K562 (cell line): ENCODE measurements around the gene ZFYVE28. TPM values are rescaled to one million over a fixed set of nuclear protein-coding genes. Genes with fewer than 3 reads are reported as not detected.

Experiments
- BRF1 ChIP-seq: IDR thresholded peaks from 3 replicates; pipeline ENCODE4 v1.6.1; 2011; ENCODE audit warnings: borderline replicate concordance, mild to moderate bottlenecking; ENCODE audit not compliant: insufficient read length; ENCODE audit errors: extremely low read depth
- CTBP1 ChIP-seq: fragments of 450-650 bp; IDR thresholded peaks from 2 replicates; pipeline ENCODE4 v1.6.1; 2016; ENCODE audit warnings: borderline replicate concordance
- FOS ChIP-seq: IDR thresholded peaks from 3 replicates; pipeline ENCODE4 v1.6.1; 2011; ENCODE audit not compliant: insufficient read length; ENCODE audit errors: extremely low read depth
- HMG20A ChIP-seq: fragments of 450-650 bp; formaldehyde crosslinking; conservative IDR thresholded peaks from 2 replicates; pipeline ENCODE4 v1.4.0; 2020; ENCODE audit warnings: mild to moderate bottlenecking, mixed read lengths
- IRF1 ChIP-seq: sonication (generic); formaldehyde crosslinking; IDR thresholded peaks from 2 replicates; pipeline ENCODE4 v1.8.0; 2022; ENCODE audit warnings: missing genetic modification reagents, mild to moderate bottlenecking, borderline replicate concordance
- KLF10 ChIP-seq: fragments of 250-450 bp; sonication (Bioruptor Pico); IDR thresholded peaks from 2 replicates; pipeline ENCODE4 v1.6.1; 2021; ENCODE audit warnings: matching md5 sums
- POLR3A ChIP-seq: IDR thresholded peaks from 2 replicates; pipeline ENCODE4 v1.6.1; 2011; ENCODE audit warnings: borderline replicate concordance, mild to moderate bottlenecking, moderate library complexity; ENCODE audit not compliant: insufficient read length, insufficient read depth; ENCODE audit errors: extremely low read depth
- RFX5 ChIP-seq: IDR thresholded peaks from 2 replicates; pipeline ENCODE4 v1.6.1; 2011; ENCODE audit warnings: low read depth, mild to moderate bottlenecking, improper control_type of control experiment, low read length
- XRCC4 ChIP-seq: IDR thresholded peaks from one replicate; pipeline ENCODE4 v1.6.1; 2011; ENCODE audit not compliant: insufficient read depth, insufficient read length; ENCODE audit errors: extremely low read depth
- ZFP91 ChIP-seq: sonication (generic); formaldehyde crosslinking; IDR thresholded peaks from 2 replicates; pipeline ENCODE4 v1.8.0; 2022; ENCODE audit warnings: mild to moderate bottlenecking, missing genetic modification reagents
- ZNF740 ChIP-seq, 3 experiments: fragments of 200-800 bp in 1 of 3; sonication (Bioruptor generic) in 1 of 3; sonication (generic) in 1 of 3; formaldehyde crosslinking in 1 of 3; IDR thresholded peaks; 2 replicates each; pipeline versions ENCODE4 v1.6.1 to v1.8.0; 2016 to 2022; ENCODE audit warnings: mild to moderate bottlenecking in 2 of 3, missing compliant biosample characterization in 2 of 3, missing genetic modification characterization in 2 of 3, missing genetic modification reagents in 1 of 3
- ZNF830 ChIP-seq: fragments of 250-450 bp; sonication (Bioruptor Pico); IDR thresholded peaks from 2 replicates; pipeline ENCODE4 v1.5.0; 2021; ENCODE audit warnings: mild to moderate bottlenecking
- polyA plus RNA-seq, 8 experiments: library from polyadenylated mRNA; depleted of rRNA in 4 of 8; stranded (reverse) in 5 of 8; unstranded in 3 of 8; fragments of >200 nt; fragmentation: Nextera tagmentation in 2 of 8; fragmentation: Illumina TruSeq in 1 of 8; extraction: Ambion mirVana in 2 of 8; extraction: Trizol in 1 of 8; gene quantifications; 2 replicates each; pipeline versions ENCODE4 v1.2.1 to v1.2.3, GENCODE V29; 2011 to 2014; ENCODE audit warnings: inconsistent platforms in 1 of 8, missing spikeins in 1 of 8
- total RNA-seq, 7 experiments: library from RNA; depleted of rRNA in 6 of 7; stranded (reverse); fragments of >200 nt in 6 of 7; fragmentation: Illumina TruSeq in 2 of 7; extraction: Trizol in 2 of 7; gene quantifications; 2 replicates each; pipeline versions ENCODE4 v1.2.1 to v1.2.3, GENCODE V29; 2011 to 2021; ENCODE audit warnings: low replicate concordance in 1 of 7
- TF ChIP-seq, protein P1 (sequence below): sonication (generic); formaldehyde crosslinking; IDR thresholded peaks from 2 replicates; pipeline ENCODE4 v1.8.0; 2023; ENCODE audit warnings: missing genetic modification reagents, mild to moderate bottlenecking, borderline replicate concordance
- TF ChIP-seq, protein P2 (sequence below): fragments of 250-450 bp; sonication (Bioruptor Pico); IDR thresholded peaks from 2 replicates; pipeline ENCODE4 v1.8.0; 2022; ENCODE audit warnings: moderate library complexity, mild to moderate bottlenecking, inconsistent platforms
- TF ChIP-seq, protein P3 (sequence below): fragments of 450-650 bp; IDR thresholded peaks from 2 replicates; pipeline ENCODE4 v1.6.1; 2016

ZFYVE28 gene
- total and polyA plus RNA-seq, 9 of the 15 experiments (the other 6 are each of a cell fraction or from before 2014, with no cell fraction given), result 1.3 to 24.8 (median 8.9) TPM

DNA sequence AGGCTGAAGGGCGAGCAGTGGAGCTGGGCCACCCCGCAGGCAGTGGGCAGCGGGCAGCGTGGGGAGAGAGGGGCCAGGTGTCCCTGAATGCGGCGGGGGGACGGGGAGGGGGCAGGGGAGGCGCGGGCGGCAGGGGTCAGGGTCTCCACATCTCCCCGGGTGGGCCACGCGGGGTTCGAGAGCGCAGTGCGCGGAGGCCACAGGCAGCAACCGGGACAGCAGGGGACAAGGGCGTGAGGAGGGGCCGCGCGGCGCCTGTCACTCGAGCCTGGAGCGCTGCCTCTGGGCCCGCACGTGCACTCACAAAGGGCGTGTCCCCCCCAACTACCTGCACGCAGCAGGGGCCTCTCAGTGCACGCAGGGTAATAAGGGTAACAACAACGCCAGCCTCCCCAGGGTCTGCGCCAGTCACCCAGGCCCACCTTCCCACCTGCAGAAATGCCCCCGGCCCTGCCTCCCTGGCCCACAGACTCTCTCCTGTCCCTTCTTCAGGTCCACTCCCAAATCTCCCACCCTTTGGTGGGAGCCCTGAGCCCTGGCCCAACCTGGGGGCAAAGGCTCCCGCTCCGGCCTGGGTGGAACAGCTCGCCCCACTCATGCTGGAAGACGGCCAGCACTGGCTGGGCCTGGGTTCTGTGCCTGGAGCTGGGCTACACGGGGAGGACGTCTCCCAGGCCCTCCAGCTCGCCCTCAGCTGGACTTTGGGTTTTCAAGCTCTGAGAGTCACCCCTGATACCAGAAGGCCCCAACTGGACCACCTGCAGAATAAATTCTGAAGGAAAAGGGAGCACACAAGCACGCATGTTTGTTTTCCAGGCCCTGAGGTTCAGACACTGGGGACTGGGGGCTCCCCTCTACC is 53.2 kb downstream of the ZFYVE28 start (continued):
- TF ChIP-seq, protein P1, sequence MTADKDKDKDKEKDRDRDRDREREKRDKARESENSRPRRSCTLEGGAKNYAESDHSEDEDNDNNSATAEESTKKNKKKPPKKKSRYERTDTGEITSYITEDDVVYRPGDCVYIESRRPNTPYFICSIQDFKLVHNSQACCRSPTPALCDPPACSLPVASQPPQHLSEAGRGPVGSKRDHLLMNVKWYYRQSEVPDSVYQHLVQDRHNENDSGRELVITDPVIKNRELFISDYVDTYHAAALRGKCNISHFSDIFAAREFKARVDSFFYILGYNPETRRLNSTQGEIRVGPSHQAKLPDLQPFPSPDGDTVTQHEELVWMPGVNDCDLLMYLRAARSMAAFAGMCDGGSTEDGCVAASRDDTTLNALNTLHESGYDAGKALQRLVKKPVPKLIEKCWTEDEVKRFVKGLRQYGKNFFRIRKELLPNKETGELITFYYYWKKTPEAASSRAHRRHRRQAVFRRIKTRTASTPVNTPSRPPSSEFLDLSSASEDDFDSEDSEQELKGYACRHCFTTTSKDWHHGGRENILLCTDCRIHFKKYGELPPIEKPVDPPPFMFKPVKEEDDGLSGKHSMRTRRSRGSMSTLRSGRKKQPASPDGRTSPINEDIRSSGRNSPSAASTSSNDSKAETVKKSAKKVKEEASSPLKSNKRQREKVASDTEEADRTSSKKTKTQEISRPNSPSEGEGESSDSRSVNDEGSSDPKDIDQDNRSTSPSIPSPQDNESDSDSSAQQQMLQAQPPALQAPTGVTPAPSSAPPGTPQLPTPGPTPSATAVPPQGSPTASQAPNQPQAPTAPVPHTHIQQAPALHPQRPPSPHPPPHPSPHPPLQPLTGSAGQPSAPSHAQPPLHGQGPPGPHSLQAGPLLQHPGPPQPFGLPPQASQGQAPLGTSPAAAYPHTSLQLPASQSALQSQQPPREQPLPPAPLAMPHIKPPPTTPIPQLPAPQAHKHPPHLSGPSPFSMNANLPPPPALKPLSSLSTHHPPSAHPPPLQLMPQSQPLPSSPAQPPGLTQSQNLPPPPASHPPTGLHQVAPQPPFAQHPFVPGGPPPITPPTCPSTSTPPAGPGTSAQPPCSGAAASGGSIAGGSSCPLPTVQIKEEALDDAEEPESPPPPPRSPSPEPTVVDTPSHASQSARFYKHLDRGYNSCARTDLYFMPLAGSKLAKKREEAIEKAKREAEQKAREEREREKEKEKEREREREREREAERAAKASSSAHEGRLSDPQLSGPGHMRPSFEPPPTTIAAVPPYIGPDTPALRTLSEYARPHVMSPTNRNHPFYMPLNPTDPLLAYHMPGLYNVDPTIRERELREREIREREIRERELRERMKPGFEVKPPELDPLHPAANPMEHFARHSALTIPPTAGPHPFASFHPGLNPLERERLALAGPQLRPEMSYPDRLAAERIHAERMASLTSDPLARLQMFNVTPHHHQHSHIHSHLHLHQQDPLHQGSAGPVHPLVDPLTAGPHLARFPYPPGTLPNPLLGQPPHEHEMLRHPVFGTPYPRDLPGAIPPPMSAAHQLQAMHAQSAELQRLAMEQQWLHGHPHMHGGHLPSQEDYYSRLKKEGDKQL, result no peak
- TF ChIP-seq KLF10 (CRISPR knock-in tag) (no peak), ZFP91 (CRISPR knock-in tag) (no peak), ZNF740 (CRISPR knock-in tag; IDR thresholded peaks at IDR 0.05) (0 out of 2 replicates have a peak, but pooled peaks have one; percentile 35), ZNF740 (tag; IDR thresholded peaks at IDR 0.05) (no peak), ZNF830 (CRISPR knock-in tag) (no peak), HMG20A (CRISPR knock-in tag) (no peak), FOS (no peak), IRF1 (no peak), BRF1 (no peak), XRCC4 (no peak), CTBP1 (0 out of 2 replicates have a peak, but pooled peaks have one; percentile 4), POLR3A (no peak), RFX5 (no peak)
- TF ChIP-seq, protein P2, sequence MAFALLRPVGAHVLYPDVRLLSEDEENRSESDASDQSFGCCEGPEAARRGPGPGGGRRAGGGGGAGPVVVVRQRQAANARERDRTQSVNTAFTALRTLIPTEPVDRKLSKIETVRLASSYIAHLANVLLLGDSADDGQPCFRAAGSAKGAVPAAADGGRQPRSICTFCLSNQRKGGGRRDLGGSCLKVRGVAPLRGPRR (CRISPR knock-in tag), result no peak
- TF ChIP-seq, protein P3, sequence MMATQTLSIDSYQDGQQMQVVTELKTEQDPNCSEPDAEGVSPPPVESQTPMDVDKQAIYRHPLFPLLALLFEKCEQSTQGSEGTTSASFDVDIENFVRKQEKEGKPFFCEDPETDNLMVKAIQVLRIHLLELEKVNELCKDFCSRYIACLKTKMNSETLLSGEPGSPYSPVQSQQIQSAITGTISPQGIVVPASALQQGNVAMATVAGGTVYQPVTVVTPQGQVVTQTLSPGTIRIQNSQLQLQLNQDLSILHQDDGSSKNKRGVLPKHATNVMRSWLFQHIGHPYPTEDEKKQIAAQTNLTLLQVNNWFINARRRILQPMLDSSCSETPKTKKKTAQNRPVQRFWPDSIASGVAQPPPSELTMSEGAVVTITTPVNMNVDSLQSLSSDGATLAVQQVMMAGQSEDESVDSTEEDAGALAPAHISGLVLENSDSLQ, result peak; percentile 57; the same call in 1 of the 2 replicates
